SK-N-MC (cell line): ENCODE results near the gene FBXL19.

Experiments used
- EZH2 ChIP-seq: fragments of 200-600 bp; sonication (generic); IDR thresholded peaks from one replicate; pipeline ENCODE4 v1.6.1; 2017; ENCODE audit warnings: antibody characterized with exemption
- FOXP2 ChIP-seq: optimal IDR thresholded peaks from 2 replicates; pipeline ENCODE3; 2011; ENCODE audit warnings: mild to moderate bottlenecking, moderate library complexity; ENCODE audit not compliant: insufficient read depth; ENCODE audit errors: extremely low read length, control extremely low read depth
- POLR2AphosphoS5 ChIP-seq: IDR thresholded peaks from 2 replicates; pipeline ENCODE4 v1.6.1; 2012; ENCODE audit warnings: mild to moderate bottlenecking, low read depth, low read length, borderline replicate concordance

- TF ChIP-seq POLR2AphosphoS5 (no peak), EZH2 (no peak), FOXP2 (no peak)
Measured at GRCh38 chr16:30961384-30961783, 38.0 kb downstream of the FBXL19 start.
